Measurements from ENCODE around the gene ST8SIA4.
A peak's percentile ranks its signal among the peaks of the same experiment; 100 is the strongest.
"Not testable (repeated sequence)": the region's sequence is repeated elsewhere in the genome, so short reads cannot be mapped to it uniquely, and the experiment has no call there.

The ST8SIA4 gene

GRCh38 chr5:100787648-100788047 is 115.4 kb downstream of the ST8SIA4 start:
- no peak for DNase-seq (ENCODE audit: low read depth)

GRCh38 chr5:100785536-100785935 is 117.5 kb downstream of the ST8SIA4 start:
- DNase-seq (ENCODE audit: low read depth) = not testable (repeated sequence)

DNA sequence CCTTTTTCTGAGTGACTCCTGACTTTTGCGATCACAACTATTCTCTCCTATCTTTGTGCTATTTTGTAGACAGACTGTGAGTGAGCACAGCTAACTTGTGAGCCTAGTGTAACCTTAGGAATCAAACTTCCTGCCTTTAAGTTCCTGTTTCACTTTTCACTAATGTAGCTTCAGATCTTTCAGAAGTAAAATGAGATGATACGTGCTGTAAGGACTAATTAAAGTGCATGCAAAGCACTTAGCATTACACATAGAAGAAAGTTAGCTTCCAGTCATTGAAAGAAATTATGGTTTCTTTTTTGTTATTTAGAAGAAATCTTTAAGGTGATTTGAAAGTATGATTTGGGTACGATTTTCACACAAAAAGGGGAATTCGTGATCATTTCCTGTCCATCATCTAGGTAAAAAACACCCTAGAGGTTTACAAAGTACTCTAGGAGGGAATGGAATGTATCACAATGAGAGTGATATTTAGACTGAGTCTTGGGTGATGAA is 122.7 kb downstream of the ST8SIA4 start:
- no peak for DNase-seq (ENCODE audit: low read depth)

GRCh38 chr5:100779669-100780375 is 123.3 kb downstream of the ST8SIA4 start:
- no peak for DNase-seq (ENCODE audit: low read depth)

DNA sequence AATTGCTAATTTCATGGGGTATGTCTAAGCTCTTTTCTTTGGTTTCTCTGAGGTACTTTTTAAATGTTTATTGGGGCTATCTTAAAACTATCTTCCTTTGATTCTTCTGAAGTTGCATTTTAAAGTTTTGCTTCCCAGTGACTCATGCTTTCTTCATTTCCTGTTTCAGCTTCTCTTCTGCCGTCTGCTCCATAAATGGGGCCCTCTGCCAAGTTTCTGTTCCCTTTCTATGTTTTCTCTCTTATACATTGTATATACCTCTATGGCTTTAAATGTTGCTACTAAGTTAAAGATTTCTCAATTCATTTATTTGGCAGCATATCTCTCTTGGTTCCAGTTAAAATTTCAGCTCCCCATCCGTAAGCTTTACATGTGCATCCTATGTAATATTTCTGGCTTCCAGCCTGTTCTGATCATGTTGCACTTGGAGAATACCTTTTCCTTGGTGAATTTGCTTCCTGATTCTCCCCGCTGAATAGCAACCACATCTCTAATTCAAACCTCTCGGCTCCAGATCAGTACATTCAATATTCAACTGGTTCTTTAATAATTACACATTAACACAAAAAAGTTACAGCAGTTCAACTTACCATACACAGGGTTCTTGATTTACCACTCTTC is 125.3 kb downstream of the ST8SIA4 start:
- DNase-seq (ENCODE audit: low read depth) = peak; percentile 50

DNA sequence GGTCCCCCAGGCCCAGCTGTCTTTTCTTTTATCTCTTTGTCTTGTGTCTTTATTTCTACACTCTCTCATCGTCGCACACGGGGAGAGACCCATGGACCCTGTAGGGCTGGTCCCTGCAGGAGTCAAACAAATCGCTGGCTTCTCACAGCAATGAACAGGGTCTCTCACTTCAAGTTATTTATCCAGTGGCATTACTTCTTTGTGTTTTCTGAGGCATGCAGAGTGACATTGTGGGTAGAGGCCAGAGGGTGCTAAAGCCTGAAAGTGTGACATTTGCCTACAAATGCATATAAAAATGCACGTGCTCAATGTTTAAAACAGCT is 127.6 kb downstream of the ST8SIA4 start:
- DNase-seq (ENCODE audit: low read depth) = no peak

GRCh38 chr5:100772548-100772947 is 130.5 kb downstream of the ST8SIA4 start:
- DNase-seq (ENCODE audit: low read depth) = no peak

GRCh38 chr5:100772006-100772405 is 131.1 kb downstream of the ST8SIA4 start:
- no peak for DNase-seq (ENCODE audit: low read depth)

GRCh38 chr5:100771181-100771580 is 131.9 kb downstream of the ST8SIA4 start:
- no peak for DNase-seq (ENCODE audit: low read depth)

DNA sequence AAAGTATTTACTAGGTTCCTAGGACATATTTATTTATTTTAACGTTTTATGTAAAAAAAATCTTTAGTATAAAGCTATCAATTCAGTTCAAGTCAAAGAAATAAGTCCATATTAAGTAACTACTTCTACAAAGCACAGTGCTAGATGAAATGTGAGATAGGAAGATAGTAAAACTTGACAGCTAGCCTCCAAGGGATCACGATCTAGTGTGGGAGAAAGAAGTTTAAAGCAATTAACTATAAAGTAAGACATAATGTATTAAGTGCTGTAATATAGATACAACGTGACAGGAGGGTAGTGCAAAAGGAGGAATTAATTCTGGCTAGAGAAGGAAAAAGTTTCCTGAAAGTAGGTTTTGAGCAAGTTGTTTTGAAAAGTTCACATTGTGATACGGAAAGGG is 134.9 kb downstream of the ST8SIA4 start:
- DNase-seq (ENCODE audit: low read depth) = no peak

DNA sequence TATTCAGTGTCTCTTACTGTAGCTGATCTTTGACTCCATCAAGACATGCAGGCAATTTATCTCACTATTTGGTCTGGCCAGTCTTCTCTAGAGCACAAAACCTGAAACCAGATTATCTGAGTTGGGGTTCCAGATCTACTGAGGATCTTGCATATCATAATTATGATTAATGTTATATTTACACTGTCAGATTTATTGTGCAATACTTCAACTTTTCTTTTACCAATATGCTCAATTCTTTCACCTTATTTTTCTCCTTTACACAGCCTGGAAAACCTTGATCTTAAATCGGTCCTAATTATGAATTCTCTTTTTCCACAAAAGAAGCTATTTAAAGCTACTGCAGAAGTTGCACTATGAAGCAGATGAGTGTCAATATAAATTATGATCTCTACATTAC is 140.1 kb downstream of the ST8SIA4 start:
- no peak for DNase-seq (ENCODE audit: low read depth)

- no peak for DNase-seq (ENCODE audit: low read depth)
Observed at GRCh38 chr5:100762108-100762507, 141.0 kb downstream of the ST8SIA4 start.

- DNase-seq (ENCODE audit: low read depth) = no peak
Observed at GRCh38 chr5:100761192-100761591, 141.9 kb downstream of the ST8SIA4 start.

DNA sequence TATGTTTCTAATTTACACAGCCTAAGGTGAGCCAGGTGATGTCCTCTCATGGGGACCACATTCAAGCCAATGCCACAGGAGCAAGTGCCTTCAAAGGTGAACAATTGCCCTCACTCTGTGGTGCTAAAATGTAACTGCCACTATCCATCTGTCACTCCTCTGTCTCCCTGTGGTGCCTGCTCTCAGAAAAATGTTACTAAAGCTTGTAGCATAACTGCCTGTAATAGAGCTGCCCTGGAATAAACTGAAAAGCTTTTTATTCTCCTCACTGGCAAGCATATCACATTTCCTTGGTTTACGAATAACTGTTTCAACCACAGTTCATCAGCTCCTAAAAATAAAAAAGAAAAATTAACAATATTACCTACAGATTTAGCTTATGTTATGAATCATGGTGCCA is 142.4 kb downstream of the ST8SIA4 start:
- no peak for DNase-seq (ENCODE audit: low read depth)

GRCh38 chr5:100758780-100759179 is 144.3 kb downstream of the ST8SIA4 start:
- no peak for DNase-seq (ENCODE audit: low read depth)

DNA sequence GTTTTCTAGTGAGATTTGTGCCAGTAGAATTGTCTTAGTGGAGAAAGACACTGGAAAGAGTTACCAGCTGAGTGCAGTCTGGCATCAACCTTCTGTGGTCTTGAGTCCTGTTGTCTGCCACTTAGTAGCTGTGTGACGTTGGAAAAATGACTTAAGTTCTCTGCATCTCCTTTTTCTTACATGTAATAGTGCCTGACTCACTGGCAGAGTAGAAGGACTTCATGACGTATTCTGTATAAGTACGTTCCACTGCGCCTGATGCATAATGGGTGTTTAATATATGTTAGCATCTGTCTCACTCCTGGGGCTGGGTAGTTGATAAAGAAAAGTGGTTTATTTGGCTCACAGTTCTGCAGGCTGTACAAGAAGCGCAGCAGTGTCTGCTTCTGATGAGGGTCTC is 144.8 kb downstream of the ST8SIA4 start:
- no peak for DNase-seq (ENCODE audit: low read depth)

DNA sequence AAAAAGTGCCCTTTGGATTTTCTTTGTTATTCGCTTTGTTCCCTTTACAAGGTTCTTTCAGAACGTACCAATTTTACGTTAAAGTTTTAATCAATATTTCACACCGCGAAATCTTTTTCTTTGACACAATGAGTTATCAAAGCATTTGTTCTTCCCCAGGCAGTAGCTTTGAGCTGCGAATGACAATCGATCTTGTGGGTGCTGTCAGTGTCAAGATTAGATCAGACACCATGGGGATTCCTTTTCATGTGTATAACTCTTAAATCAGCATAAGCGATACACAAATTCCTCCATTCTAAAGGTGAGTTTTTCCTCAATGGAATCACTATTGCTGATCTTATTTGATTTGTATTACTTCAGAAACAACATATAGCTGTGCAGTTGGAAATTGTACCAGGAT is 145.5 kb downstream of the ST8SIA4 start:
- DNase-seq (ENCODE audit: low read depth) = no peak
